Neural cell (in vitro differentiated cells): ENCODE results near the gene WASF1. TPM values are rescaled to one million over a fixed set of nuclear protein-coding genes. Genes with fewer than 3 reads are reported as not detected.
"Not testable (repeated sequence)": the region's sequence is repeated elsewhere in the genome, so short reads cannot be mapped to it uniquely, and the experiment has no call there.

Experiments
- H2AFZ ChIP-seq: fragments of 200-600, 300-800 bp; sonication (generic), shearing (Covaris generic); 2 replicates; pipeline ENCODE4 v1.6.0; 2014; ENCODE audit warnings: low read depth, mild to moderate bottlenecking, antibody characterized with exemption, low read length, moderate library complexity
- H3F3A ChIP-seq: fragments of 200-600 bp; shearing (Covaris generic); 2 replicates; pipeline ENCODE4 v1.6.1; 2016; ENCODE audit warnings: mild to moderate bottlenecking, moderate library complexity, mixed read lengths, antibody characterized with exemption, low read length; ENCODE audit not compliant: insufficient read depth, poor library complexity, severe bottlenecking
- H3K27ac ChIP-seq: fragments of 200-600, 300-800 bp; sonication (generic), shearing (Covaris generic); 2 replicates; pipeline ENCODE4 v1.5.1; 2014; ENCODE audit warnings: mild to moderate bottlenecking, low read length, moderate library complexity
- H3K27me3 ChIP-seq: fragments of 300-800, 200-600 bp; sonication (generic), shearing (Covaris generic); 2 replicates; pipeline ENCODE4 v1.6.0; 2014; ENCODE audit warnings: mild to moderate bottlenecking, low read depth, low read length, moderate library complexity; ENCODE audit not compliant: insufficient read depth
- H3K36me3 ChIP-seq: fragments of 300-800, 200-600 bp; sonication (generic), shearing (Covaris generic); 2 replicates; pipeline ENCODE4 v1.5.1; 2014; ENCODE audit warnings: mild to moderate bottlenecking, antibody characterized with exemption, low read length, moderate library complexity; ENCODE audit not compliant: insufficient read depth
- H3K4me2 ChIP-seq: fragments of 300-800, 200-600 bp; sonication (generic), shearing (Covaris generic); 2 replicates; pipeline ENCODE4 v1.6.0; 2014; ENCODE audit warnings: mild to moderate bottlenecking, low read length
- H3K4me3 ChIP-seq: fragments of 300-800, 200-600 bp; sonication (generic), shearing (Covaris generic); 2 replicates; pipeline ENCODE4 v1.5.1; 2014; ENCODE audit warnings: mild to moderate bottlenecking, low read length, moderate library complexity
- H3K79me2 ChIP-seq: fragments of 200-600 bp; shearing (Covaris generic); replicated peaks from 2 replicates; pipeline ENCODE4 v1.6.0; 2014; ENCODE audit warnings: mild to moderate bottlenecking, low read length, moderate library complexity; ENCODE audit not compliant: insufficient read depth
- H3K9ac ChIP-seq: fragments of 300-800, 200-600 bp; sonication (generic), shearing (Covaris generic); 2 replicates; pipeline ENCODE4 v1.6.1; 2016; ENCODE audit warnings: mild to moderate bottlenecking, low read length, mixed read lengths
- H3K9me2 ChIP-seq: fragments of 200-600 bp; shearing (Covaris generic); 2 replicates; pipeline ENCODE4 v1.6.1; 2016; ENCODE audit warnings: mild to moderate bottlenecking, low read length, mixed read lengths; ENCODE audit not compliant: insufficient read depth
- H3K9me3 ChIP-seq: fragments of 200-600, 300-800 bp; sonication (generic), shearing (Covaris generic); 2 replicates; pipeline ENCODE4 v1.6.1; 2016; ENCODE audit warnings: mild to moderate bottlenecking, mixed run types, low read length, moderate library complexity, mixed read lengths
- H4K20me1 ChIP-seq: fragments of 200-600 bp; shearing (Covaris generic); 2 replicates; pipeline ENCODE4 v1.6.1; 2016; ENCODE audit warnings: mild to moderate bottlenecking, mixed run types; ENCODE audit not compliant: insufficient read depth
- CTCF ChIP-seq: fragments of 450-650 bp; IDR thresholded peaks from 2 replicates; pipeline ENCODE4 v1.5.1; 2014; ENCODE audit warnings: antibody characterized with exemption, mild to moderate bottlenecking, moderate library complexity; ENCODE audit not compliant: poor library complexity, severe bottlenecking
- EP300 ChIP-seq: fragments of 450-650 bp; conservative IDR thresholded peaks from 2 replicates; pipeline ENCODE4 v1.6.1; 2014; ENCODE audit warnings: antibody characterized with exemption, mild to moderate bottlenecking, moderate library complexity; ENCODE audit not compliant: poor library complexity, severe bottlenecking
- EZH2 ChIP-seq: fragments of 200-600, 300-800 bp; shearing (Covaris generic), sonication (generic); IDR thresholded peaks from 2 replicates; pipeline ENCODE4 v1.6.1; 2014; ENCODE audit warnings: antibody characterized with exemption, low read length, borderline replicate concordance, mild to moderate bottlenecking; ENCODE audit not compliant: insufficient read depth, poor library complexity, severe bottlenecking
- MXI1 ChIP-seq: fragments of 450-650 bp; conservative IDR thresholded peaks from 2 replicates; pipeline ENCODE4 v1.6.1; 2014; ENCODE audit warnings: antibody characterized with exemption, mild to moderate bottlenecking; ENCODE audit not compliant: poor library complexity, severe bottlenecking
- POLR2AphosphoS5 ChIP-seq: IDR thresholded peaks from 2 replicates; pipeline ENCODE4 v1.6.1; 2012
- RAD21 ChIP-seq: fragments of 450-650 bp; conservative IDR thresholded peaks from 2 replicates; pipeline ENCODE4 v1.6.1; 2014; ENCODE audit warnings: antibody characterized with exemption, mild to moderate bottlenecking, moderate library complexity
- REST ChIP-seq: IDR thresholded peaks from 2 replicates; pipeline ENCODE4 v1.6.1; 2012; ENCODE audit warnings: borderline replicate concordance
- SMC3 ChIP-seq: fragments of 450-650 bp; conservative IDR thresholded peaks from 2 replicates; pipeline ENCODE4 v1.6.1; 2014; ENCODE audit warnings: antibody characterized with exemption, mild to moderate bottlenecking, moderate library complexity; ENCODE audit not compliant: poor library complexity
- TAF1 ChIP-seq: IDR thresholded peaks from 2 replicates; pipeline ENCODE4 v1.6.1; 2012; ENCODE audit warnings: low read depth
- polyA plus RNA-seq: library from polyadenylated mRNA; depleted of rRNA; stranded (reverse); fragments of >200 nt; gene quantifications from 2 replicates; pipeline ENCODE4 v1.2.3, GENCODE V29; 2014

WASF1 gene
- polyA plus RNA-seq, 1 donor from 2014 or later: 89.7 TPM

GRCh38 chr6:110083875-110084585 is 95.4 kb downstream of the WASF1 start:
- Histone ChIP-seq H3K79me2 (no peaks in the 10 kb centered on the region), H2AFZ (no peak overlapping the region), H3F3A (no peaks in the 10 kb centered on the region), H3K4me3 (no peak overlapping the region), H3K9ac (no peak overlapping the region), H4K20me1 (no peaks in the 10 kb centered on the region), H3K4me2 (no peak overlapping the region), H3K36me3 (no peaks in the 10 kb centered on the region), H3K27ac (no peak overlapping the region), H3K9me2 (no peaks in the 10 kb centered on the region), H3K27me3 (no peaks in the 10 kb centered on the region), H3K9me3 (no peaks in the 10 kb centered on the region)
- no peak for TF ChIP-seq POLR2AphosphoS5
- TF ChIP-seq SMC3: no peak
- TF ChIP-seq REST: no peak
- TF ChIP-seq EZH2: no peak
- TF ChIP-seq RAD21: no peak
- no peak for TF ChIP-seq CTCF
- TF ChIP-seq EP300: no peak
- TF ChIP-seq MXI1: no peak
- TF ChIP-seq TAF1: no peak

DNA sequence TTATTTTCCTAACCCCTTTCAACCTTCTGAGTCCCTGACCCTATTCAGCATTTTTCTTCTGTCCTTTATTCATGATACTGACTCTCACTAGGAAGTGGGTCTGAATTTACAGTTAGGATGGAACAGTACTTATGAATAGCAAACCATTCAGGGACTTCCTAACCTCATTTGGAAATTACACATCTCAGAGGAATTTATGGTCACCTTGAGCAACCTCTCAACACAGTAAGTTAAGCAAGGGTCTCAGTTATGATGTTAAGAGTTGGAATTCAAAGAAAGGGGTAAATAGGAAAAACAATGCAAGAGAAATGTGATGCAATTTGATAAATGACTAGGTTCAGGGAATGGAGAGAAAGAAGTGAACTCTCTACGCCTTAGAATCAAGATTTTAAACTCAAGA is 104.1 kb downstream of the WASF1 start:
- no peaks in the 10 kb centered on the region for H3K27me3 ChIP-seq
- no peaks in the 10 kb centered on the region for H3F3A ChIP-seq
- no peak overlapping the region for H3K4me2 ChIP-seq
- no peaks in the 10 kb centered on the region for H4K20me1 ChIP-seq
- H2AFZ ChIP-seq: no peak overlapping the region
- H3K27ac ChIP-seq: no peak overlapping the region
- H3K79me2 ChIP-seq: no peaks in the 10 kb centered on the region
- H3K9ac ChIP-seq: no peak overlapping the region
- H3K9me2 ChIP-seq: no peaks in the 10 kb centered on the region
- TF ChIP-seq REST (no peak), RAD21 (no peak), TAF1 (no peak), EP300 (no peak), EZH2 (no peak), MXI1 (no peak), POLR2AphosphoS5 (no peak), CTCF (no peak), SMC3 (no peak)
- H3K9me3 ChIP-seq: no peaks in the 10 kb centered on the region
- H3K36me3 ChIP-seq: no peaks in the 10 kb centered on the region
- no peak overlapping the region for H3K4me3 ChIP-seq

- H3K36me3 ChIP-seq, H2AFZ ChIP-seq, H4K20me1 ChIP-seq, H3K4me2 ChIP-seq, H3K4me3 ChIP-seq, H3F3A ChIP-seq, H3K27me3 ChIP-seq, H3K9ac ChIP-seq, H3K79me2 ChIP-seq, H3K9me3 ChIP-seq, H3K27ac ChIP-seq, H3K9me2 ChIP-seq: not testable (repeated sequence)
Measured at GRCh38 chr6:110073474-110073873, 106.0 kb downstream of the WASF1 start.
